GM10266 (cell line): ENCODE measurements around the gene KRTAP12-4.

ENCODE experiments used
- DNase-seq: peaks from one replicate; pipeline ENCODE4 v3.0.0; 2012; ENCODE audit errors: extremely low spot score
- TF ChIP-seq, protein P1 (sequence below): IDR thresholded peaks from 2 replicates; pipeline ENCODE4 v1.5.1; 2012; ENCODE audit warnings: mild to moderate bottlenecking, low read depth; ENCODE audit not compliant: control insufficient read depth, insufficient read depth; ENCODE audit errors: missing control alignments

KRTAP12-4 gene

DNA sequence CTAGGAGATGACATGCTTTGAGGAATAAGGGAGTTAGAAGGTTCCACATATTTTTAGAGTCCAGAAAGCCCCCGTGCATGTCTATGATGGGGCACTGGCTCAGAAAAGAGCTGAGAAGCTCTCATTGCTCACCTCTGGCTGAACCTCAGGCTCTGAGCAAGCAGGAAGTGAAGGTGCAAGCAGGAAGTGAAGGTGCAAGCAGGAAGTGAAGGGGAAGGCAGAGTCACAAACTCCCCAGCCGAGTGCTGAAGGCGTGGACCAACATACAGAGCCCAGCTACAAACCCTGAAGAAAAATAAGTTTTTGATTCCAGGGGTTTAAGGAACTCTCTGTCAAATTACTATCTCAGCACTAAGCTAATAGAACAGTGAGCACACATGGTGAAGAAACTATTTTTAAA is 35.5 kb downstream of the KRTAP12-4 start:
- DNase-seq: no peak
- TF ChIP-seq, protein P1, sequence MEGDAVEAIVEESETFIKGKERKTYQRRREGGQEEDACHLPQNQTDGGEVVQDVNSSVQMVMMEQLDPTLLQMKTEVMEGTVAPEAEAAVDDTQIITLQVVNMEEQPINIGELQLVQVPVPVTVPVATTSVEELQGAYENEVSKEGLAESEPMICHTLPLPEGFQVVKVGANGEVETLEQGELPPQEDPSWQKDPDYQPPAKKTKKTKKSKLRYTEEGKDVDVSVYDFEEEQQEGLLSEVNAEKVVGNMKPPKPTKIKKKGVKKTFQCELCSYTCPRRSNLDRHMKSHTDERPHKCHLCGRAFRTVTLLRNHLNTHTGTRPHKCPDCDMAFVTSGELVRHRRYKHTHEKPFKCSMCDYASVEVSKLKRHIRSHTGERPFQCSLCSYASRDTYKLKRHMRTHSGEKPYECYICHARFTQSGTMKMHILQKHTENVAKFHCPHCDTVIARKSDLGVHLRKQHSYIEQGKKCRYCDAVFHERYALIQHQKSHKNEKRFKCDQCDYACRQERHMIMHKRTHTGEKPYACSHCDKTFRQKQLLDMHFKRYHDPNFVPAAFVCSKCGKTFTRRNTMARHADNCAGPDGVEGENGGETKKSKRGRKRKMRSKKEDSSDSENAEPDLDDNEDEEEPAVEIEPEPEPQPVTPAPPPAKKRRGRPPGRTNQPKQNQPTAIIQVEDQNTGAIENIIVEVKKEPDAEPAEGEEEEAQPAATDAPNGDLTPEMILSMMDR: no peak

DNA sequence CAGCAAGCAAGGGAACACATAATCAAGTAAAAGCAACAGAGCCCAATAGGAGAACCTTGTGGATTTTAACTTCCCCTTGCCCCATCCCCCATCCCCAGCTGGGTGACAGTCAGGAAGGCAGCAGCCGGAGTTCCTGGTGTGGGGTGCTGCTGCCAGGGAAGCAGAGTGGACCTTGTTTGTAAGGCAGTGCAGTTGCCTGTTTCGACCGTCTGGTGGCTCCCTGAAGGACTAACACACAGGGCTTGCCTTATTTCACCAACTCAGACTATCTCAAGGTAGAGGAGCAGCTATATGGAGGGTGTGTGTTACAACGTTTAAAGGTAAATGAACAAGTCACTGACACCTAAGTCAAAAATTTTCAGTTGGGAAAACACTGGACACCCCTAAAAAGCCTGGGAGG is 36.0 kb downstream of the KRTAP12-4 start:
- TF ChIP-seq, protein P1: no peak
- no peak for DNase-seq

DNA sequence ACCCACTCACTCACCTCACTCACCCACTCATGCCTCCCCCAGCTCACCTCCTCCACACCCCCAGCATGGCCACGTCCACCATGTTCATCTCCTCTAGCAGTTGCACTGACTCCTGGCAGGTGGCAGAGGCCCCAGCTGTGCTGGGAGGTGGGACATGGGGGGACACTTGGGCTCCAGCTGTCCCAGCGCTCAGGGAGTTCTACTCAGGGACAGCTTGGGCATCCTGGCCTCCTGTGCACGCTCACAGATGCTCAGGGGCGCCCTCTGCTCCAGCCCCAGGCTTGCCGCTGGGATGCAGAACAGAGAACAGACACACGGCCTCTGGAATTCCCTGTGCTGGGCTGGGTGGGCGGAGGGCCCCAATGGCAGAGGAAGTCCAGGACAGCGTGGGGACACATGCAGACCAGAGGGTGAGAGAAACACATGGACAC is 37.4 kb downstream of the KRTAP12-4 start:
- TF ChIP-seq, protein P1: no peak
- DNase-seq: no peak

DNA sequence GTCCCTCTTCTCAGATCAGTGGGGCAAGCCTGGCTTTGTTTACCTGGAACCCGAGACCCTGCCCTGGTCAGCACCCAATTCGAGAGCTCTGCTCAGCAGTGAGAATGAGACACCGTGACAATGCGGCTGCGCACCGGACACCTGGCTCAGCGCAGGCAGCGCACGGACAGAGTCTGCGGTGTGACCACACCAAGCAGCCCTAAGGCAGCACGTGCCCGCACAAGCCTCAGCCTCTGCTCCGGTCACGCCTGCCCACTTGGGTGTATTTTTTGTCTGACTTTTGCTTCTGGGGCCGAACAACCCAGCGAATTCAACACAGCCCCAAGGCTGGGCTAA is 37.9 kb downstream of the KRTAP12-4 start:
- DNase-seq: no peak
- TF ChIP-seq, protein P1: no peak

DNA sequence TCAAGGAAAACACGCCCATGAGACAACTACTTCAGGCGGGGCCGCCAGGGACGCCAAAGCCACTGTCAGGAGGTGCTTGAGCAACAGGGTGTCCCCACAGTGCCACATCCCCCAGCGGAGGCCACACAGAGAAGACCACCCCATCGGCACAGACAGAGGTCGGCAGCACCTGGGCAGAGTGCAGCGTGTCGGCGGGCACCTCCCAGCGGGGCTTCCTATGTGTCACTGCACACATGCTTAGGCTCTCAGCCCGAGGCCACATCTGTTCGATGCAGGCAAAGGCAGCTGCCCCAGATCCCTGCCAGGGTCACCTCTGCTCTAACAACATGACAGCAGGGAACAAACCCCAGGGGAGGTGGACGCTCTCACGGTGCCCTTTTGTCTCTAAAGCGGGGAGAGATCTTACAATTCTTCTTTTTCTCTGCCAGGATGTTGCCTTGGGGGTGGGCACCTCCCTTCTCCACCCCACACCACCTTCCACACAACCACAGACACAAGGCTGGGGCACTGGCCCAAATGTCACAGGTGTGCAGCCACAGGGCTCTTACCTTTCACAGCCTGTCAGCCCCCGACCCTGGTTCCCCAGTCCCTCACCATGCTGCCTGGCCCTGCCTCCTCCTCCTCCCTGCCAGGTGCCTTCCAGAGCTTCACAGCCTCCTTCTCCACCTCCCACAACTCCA is 38.4 kb downstream of the KRTAP12-4 start:
- TF ChIP-seq, protein P1: no peak
- DNase-seq: no peak

DNA sequence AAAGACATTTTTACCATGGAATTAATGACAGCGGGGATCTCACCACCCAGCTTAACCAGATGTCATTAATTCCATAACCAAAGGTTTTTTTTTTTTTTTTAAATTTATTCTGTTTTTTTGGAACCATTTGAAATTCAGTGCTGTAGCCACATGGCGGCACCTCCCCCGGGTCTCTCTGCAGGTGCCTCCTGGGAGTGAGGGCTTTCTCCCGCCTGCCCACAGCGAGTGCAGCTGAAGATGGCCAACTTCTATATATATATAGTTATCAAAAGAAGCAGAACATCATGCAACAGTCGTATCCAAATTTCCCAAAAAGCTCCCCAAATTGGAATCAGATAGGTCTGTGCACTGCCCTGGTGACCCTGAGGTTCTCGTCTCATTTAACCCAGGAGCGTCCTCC is 39.0 kb downstream of the KRTAP12-4 start:
- TF ChIP-seq, protein P1: no peak
- no peak for DNase-seq

DNA sequence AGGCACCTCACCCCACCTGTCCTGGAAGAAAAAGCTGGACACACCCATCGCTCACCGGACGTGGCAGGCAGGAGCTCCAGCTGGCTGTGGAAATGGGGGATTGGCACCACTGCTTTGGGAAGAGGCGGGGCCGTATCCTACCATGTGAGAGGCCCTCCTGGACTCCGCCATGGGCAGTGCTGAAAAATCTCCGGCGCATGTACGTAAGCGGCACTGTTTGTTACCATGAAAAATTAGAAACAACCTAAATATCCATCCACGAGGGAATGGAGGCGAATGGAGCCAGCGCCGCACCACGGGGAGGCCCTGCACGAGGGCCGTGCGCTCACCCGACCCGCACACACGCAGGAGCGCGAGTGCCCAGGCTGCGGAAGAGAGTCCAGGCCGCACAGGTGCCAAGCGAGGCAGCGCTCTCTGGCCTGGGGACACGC is 39.5 kb downstream of the KRTAP12-4 start:
- no peak for DNase-seq
- TF ChIP-seq, protein P1: no peak
